GM21526 (cell line): ENCODE measurements around the gene APLP2.
"Not testable (repeated sequence)": the region's sequence is repeated elsewhere in the genome, so short reads cannot be mapped to it uniquely, and the experiment has no call there.

ENCODE experiments used
- ATAC-seq: cut with Tn5 transposase; IDR thresholded peaks from one replicate; pipeline ENCODE4 v1.9.1; 2021; ENCODE audit warnings: moderate library complexity; ENCODE audit not compliant: unreplicated experiment, low FRiP score

APLP2 gene

GRCh38 chr11:130088919-130089673 is 19.4 kb downstream of the APLP2 start:
- no peak for ATAC-seq

GRCh38 chr11:130089674-130090073 is 20.0 kb downstream of the APLP2 start:
- no peak for ATAC-seq

GRCh38 chr11:130090517-130090916 is 20.8 kb downstream of the APLP2 start:
- not testable (repeated sequence) for ATAC-seq

- not testable (repeated sequence) for ATAC-seq
Measured at GRCh38 chr11:130091169-130091568, 21.5 kb downstream of the APLP2 start.

GRCh38 chr11:130092661-130093060 is 23.0 kb downstream of the APLP2 start:
- ATAC-seq: no peak

- ATAC-seq: no peak
Measured at GRCh38 chr11:130094614-130095013, 24.9 kb downstream of the APLP2 start.

GRCh38 chr11:130095326-130095725 is 25.6 kb downstream of the APLP2 start:
- ATAC-seq: no peak

GRCh38 chr11:130096042-130096441 is 26.3 kb downstream of the APLP2 start:
- ATAC-seq: no peak

- ATAC-seq: no peak
Measured at GRCh38 chr11:130096823-130097222, 27.1 kb downstream of the APLP2 start.

GRCh38 chr11:130097285-130097684 is 27.6 kb downstream of the APLP2 start:
- no peak for ATAC-seq

GRCh38 chr11:130099356-130099755 is 29.7 kb downstream of the APLP2 start:
- ATAC-seq: no peak

- ATAC-seq: no peak
Measured at GRCh38 chr11:130100381-130101095, 30.8 kb downstream of the APLP2 start.

- no peak for ATAC-seq
Measured at GRCh38 chr11:130101661-130102060, 32.0 kb downstream of the APLP2 start.

- ATAC-seq: no peak
Measured at GRCh38 chr11:130102301-130103249, 32.9 kb downstream of the APLP2 start.

GRCh38 chr11:130103296-130103814 is 33.7 kb downstream of the APLP2 start:
- ATAC-seq: no peak

GRCh38 chr11:130106381-130106780 is 36.7 kb downstream of the APLP2 start:
- no peak for ATAC-seq

- not testable (repeated sequence) for ATAC-seq
Measured at GRCh38 chr11:130108671-130109070, 39.0 kb downstream of the APLP2 start.

- ATAC-seq: no peak
Measured at GRCh38 chr11:130109386-130109785, 39.7 kb downstream of the APLP2 start.

GRCh38 chr11:130110339-130111108 is 40.8 kb downstream of the APLP2 start:
- ATAC-seq: no peak
